Activated T-helper 9 cell treated with anti-CD3 and anti-CD28 coated beads, Interleukin-2, amount 50 U/mL, for 16 hours (primary cell): ENCODE measurements around the gene CYFIP2.

ENCODE experiments used
- DNase-seq: peaks from one replicate; pipeline ENCODE4 v3.0.0-alpha.2; 2020; ENCODE audit warnings: low read depth

The CYFIP2 gene

DNA sequence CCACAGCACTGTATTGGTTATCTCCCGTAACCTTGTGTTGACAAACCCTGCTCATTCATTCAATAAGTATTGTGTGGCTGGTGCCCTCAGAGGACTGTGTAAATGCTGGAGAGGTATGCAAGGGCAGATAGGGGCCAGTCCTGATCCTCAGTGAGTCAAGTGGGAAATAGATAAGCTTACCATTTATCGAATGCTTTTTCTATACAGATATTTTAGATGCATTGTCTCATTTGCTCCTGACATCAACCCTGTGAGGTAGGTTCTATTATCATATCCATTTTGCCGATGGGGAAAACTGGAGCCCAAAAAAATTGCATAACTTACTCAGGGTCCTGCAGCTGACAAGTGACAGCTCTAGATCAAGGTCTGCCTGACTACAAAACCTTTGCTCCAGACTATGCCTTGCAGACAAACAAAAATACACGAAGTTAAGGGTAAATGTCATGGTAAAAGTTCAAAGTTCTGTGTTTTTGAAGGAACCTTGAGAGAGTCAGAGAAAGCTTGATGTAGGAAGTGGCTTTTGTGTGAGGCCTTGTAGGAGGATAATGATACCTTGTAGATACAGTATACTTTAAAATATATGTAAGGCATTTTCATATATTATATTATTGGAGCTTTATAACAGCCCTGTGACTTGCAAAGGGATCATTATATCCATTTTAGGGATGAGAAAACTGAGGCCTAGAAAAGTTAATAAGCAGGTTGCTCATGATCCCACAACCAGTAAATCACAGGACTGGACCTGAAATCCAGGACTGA is 22.7 kb downstream of the CYFIP2 start:
- DNase-seq = no peak

DNA sequence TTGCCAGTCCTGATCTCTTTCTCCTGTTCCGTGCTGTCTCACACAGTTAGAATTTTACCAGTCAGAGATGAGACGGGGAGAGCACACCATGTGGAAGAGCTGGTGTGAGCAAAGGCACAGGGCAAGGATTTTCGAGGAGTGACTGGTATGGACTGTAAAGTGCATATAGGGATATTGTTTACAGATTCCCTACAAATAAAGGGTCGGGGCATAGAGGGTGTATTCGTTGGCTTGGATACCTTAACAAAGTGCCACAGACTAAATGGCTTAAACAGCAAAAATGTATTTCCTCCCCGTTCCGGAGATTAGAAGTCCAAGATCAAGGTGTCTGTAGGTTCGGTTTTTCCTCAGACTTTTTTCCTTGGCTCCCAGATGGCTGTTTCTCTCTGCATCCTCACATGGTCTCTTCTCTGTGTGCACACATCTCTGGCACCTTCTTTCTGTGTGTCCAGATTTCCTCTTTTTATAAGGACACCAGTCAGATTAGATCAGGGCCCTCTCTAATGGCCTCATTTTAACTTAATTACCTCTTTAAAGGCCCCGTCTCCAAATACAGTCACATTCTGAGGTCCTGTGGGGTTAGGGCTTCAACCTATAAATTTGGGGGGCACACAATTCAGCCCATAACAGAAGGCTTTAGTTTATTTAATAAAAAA is 23.4 kb downstream of the CYFIP2 start:
- no peak for DNase-seq

DNA sequence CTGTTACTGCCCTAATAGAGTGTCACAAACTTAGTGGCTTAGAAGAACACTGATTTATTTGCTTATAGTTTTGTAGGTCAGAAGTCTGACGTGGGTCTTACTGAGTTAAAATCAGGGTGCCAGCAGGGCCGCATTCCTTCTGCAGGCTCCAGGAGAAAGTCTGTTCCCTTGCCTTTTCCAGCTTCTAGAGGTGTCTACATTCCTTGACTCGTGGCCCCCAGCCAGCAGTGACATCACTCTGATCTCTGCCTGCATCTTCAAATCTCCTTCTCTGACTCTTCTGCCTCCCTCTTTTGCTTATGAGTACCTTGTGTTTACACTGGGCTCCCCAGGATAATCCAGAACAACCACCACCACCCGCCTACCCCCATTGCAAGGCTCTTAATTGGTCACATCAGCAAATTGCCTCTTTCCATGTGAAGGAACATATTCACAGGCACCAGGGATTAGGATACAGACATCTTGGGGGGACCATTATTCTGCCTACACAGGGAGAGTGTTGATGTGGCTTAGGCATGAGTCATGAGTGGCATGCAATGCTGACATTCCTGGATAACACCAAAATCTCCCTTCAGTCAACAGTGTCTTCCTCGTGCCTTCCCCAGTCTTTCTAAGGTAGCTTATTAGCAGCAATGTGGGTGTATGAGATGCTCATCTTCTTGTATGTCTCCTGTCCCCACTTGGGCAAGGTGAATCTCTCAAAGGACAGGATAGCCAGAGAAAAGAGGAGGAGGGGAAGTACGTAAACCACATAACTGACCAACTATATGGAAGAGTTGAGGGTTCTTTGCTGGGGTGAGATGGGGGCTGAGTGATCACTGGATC is 24.4 kb downstream of the CYFIP2 start:
- no peak for DNase-seq

DNA sequence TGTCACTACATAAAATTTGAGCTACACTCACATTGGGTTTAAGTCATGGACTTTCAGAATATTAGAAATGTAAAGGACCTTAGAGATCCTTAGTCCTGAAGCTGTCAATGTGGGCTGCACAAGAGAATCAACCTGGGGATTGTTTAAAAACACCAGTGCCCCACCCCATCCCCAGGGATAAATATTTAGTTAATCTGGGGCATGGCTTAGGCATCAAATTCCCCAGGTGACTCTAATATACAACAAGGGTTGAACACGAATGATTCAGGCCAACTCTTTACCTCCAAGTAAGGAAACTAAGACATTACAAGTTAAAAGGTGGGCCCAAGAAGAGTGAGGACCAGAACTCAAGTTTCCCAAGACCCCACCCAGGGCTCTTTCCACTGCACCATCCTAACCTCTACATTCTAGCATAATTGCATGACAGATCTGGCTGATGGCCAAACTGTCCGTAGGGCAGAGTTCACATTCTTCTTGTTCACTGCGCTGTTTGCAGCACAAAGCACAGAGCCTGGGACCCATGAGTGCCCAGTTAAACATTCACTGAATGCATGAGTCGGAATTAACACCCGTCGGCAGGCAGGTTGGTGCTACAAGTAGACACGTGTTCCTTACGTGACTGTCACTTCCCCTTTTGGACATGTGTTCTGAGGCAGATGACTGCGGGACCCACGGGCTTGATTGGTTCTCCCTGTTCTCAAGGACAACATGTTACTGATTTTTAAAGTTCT is 25.2 kb downstream of the CYFIP2 start:
- no peak for DNase-seq

DNA sequence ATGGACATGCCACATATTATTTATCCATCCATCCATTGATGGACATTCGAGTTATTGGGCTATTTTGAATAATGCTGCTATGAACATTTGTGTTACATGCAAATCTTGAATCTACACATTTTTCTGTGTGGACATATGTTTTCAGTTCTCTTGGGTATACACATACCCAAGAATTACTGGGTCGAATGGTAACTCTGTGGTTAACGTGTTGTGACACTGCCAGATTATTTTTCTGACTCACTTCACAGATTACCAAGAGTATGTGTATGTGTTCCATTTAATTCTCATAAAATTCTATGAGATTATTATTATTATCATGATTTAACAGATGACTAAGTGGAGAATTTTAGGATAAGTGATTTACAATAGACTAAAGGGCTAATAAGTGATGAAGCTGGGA is 26.7 kb downstream of the CYFIP2 start:
- no peak for DNase-seq

DNA sequence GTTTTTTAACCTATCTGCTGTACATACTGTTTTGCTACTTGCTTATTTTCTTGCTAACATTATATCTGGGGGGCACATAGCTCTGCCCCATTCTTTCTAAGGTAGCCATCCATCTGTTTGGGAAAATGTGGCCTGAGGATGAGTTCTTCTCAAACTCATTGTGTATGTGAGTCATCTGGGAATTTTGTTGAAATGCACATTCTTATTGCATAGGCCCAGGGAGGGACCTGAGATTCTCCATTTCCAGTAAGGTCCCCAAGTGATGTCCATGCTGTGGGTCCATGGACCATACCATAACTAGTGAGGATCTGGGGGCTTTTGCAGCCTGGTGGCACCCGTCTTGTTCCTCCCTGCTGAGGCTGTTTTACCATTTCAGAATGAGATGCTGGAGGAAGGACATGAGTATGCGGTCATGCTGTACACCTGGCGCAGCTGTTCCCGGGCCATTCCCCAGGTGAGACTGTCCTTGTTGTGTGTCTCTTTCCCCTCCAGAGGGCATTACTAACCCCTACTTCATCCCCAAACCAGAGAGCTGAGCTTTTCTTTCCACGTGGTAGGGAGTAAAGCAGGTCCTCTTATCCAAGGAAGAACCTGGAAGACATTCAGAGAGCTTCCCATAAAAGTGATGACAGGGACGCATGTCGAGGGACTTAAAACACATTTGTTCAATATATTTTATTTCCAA is 28.6 kb downstream of the CYFIP2 start:
- DNase-seq = no peak

DNA sequence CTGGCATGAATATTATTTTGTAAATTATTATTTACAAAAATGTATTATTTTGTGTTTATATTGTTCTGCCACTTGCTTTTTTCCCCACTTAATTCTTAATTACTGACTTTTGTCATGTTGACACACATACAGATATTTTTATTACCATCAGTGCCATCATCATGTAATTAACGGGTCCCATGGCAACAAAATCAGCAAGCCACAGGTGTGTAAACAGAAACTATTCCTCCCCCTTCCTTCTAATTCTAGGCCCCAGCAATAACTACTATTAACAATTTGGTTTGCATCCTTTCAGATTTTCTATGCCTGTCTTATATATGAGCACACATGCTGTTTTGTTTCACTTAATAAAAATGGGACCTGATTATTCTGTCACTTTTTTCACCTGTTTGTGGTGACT is 29.3 kb downstream of the CYFIP2 start:
- no peak for DNase-seq

DNA sequence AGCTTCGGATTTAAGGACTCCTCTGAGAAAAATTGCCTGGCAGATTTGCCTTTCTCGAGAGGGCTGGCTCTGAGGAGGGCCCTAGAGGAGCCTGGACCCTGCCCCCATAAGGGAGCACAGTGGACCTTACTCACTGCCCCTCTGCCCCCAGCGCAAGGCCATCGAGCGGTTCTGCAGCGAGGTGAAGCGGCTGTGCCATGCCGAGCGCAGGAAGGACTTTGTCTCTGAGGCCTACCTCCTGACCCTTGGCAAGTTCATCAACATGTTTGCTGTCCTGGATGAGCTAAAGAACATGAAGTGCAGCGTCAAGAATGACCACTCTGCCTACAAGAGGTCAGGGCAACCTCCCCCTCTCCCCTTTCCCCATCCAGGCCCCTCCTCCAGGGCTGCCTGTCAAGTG is 34.6 kb downstream of the CYFIP2 start:
- DNase-seq = no peak

DNA sequence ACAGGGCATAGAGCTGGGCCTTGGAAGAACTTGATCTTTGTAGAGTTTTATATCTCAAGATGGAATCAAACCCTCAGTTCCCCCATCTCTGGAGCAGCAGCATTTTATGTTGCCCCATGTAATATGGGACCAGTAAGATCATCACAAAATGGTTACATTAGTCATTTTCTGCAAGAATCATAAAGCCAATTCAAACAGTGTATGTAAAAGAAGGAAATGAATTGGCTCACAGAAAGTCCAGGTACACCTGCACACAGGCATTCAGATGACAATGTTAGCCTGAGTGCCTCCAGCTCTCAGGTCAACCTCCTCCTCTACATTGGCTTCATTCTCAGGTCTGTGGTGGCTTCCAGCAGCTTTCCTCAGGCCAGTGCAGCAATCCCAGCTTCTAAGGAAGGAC is 35.1 kb downstream of the CYFIP2 start:
- no peak for DNase-seq

DNA sequence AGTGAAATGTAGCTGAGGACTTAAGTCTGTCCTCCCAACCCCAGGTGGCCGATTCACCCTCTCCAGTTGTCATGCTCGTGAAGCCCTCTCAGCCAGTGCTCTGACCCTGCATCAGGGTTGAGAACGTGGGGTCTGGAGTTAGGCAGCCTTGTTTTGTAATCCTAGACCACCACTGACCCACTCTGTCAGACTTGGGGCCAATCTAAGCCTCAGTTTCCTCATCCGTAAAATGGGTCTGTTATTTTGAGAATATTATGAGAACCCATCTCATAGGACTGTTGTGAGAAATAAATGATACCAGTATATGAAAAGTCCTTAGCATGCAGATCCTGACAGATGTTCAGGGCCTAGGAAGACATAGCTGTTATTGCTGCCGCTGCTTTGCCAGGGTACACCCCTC is 37.1 kb downstream of the CYFIP2 start:
- DNase-seq = no peak

DNA sequence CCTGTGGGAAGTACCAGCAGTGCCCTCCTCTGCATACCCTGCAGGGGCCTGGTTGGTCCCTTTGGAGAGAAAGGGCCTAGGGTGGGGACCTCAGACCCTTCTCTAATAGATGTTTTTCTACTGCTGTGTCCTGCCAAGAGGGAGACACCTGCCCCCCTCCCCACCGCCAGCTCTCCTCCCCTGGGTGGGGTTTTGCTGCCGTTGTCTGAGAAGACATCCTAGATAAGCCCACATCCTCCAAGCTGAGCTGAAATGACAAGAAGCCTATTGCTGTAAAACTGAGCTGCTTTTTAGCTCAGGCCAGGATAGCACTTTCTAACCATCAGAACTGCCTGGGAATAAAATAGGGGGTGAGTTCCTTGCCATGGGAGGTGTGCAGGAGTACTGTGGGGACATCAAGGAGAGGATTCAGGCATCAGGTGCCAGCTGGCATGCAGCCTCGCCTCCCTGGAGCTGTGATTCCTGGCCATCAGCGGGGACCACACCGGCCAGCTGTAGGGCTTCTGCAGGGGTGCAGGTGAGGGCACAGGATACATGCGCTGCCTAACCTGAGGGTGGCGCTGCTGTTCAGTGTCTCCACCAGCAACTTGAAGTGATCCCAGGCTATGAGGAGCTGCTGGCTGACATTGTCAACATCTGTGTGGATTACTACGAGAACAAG is 37.9 kb downstream of the CYFIP2 start:
- DNase-seq = no peak

DNA sequence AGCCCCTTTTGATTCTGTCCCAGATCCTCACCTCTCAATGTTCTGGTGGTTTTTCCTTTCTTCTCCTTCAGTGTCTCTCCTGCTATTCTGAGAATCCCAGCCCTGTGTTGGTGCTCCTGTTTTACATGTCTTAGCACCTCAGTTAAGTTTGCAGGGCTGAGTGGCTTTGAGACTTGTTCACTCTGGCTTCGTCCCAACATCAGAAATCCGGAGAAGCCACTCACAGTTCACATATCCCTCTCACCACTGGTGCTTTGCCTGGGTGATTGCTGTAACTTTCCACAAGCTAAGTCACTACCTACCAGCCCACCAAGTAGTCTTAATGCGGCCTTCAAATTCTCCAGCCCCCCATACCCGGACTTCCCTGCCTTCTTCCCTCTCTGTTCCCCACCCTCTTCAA is 40.2 kb downstream of the CYFIP2 start:
- DNase-seq = no peak

DNA sequence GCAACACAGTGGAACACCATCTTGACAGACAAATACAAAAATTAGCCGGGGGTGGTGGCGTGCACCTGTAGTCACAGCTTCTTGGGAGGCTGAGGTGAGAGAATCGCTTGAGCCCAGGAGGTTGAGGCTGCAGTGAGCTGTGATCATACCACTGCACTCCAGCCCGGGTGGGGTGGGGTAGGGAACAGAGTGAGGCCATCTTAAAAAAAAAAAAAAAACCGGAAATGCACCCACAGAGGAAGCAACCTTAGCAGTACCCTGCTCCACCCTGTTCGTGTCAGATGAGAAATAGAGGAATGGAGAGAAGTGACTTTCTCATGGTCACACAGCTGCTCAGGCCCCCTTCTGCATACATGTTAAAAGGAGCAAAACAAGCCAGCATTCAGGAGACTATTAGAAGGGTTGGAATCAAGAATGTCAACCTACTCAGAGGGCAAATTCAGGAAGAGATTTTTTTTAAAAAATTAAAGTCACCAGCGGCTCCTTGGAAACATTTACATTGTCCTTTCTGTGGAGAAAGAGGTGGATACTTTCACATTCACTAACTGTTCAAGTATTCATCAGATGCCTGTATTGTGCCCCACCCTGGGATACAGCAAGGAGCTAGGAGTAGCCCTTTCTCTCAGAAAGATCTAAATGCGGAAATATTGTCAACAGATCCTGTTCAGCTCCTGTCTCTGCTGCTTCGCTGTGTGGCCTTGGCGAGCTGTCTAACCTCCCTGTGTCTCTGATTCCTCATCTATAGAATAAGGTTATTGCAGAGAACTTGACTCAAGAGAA is 41.0 kb downstream of the CYFIP2 start:
- DNase-seq = no peak

DNA sequence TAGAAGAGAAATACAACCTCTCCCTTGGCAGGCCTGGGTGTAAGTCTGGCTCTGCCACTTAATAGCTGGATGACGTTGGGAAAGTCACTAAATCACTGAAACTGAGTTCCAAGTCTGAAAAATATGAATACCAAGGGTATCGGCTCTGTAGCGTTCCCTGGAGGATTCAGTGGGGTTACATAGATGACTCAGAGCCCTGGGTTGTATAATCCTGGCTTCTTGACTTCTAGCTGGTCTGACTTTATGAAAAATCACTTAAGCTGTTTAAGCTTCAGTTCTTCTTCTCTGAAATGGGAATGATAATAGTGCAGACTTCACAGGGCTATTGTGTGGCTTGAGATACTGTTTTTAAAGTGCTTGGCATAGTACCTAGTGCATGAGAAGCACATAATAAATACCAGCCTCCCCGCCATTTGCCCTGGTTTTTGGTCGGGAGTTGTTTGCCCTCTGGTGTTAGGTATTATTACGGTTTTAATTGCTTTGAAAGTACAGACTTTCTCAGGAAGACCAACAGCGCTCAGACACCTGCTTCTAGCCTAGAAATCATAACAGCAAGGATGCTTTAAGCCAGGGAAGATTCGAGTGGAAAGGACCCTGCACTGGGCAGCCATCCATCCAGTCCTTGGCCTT is 43.0 kb downstream of the CYFIP2 start:
- DNase-seq = no peak

DNA sequence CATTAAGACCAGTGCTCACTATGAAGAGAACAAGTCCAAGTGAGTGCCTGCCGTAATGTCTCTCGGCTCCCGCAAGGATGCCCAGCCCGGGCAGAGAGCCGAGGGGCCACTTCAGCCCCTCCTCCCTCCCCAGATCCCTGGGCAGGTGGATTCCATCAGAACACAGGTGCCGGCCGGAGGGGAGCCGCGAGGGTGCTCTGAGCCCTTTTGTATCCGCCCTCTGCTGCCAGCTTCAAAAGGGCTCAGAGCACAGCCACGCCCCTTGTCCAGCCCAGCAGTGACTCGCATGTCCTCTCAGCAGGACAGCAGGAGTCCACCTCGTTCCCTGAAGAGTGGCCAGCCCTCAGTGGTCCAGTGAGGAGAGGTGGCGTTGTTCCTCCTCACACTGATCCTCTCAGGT is 43.9 kb downstream of the CYFIP2 start:
- DNase-seq = no peak

DNA sequence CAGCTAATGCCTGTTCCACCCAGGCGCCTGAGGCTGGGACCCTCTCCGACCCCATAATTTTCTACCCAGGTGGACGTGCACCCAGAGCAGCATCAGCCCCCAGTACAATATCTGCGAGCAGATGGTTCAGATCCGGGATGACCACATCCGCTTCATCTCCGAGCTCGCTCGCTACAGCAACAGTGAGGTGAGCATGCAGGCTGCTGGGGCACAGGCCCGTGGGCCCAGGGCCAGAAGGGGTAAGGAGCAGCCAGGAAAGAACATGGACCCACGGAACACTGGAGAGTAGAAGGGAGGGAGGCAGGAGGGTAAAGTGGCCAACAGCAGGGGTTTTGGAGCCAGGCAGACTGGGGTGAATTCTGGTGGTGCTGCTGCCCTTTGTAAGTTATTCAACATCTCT is 45.7 kb downstream of the CYFIP2 start:
- no peak for DNase-seq

DNA sequence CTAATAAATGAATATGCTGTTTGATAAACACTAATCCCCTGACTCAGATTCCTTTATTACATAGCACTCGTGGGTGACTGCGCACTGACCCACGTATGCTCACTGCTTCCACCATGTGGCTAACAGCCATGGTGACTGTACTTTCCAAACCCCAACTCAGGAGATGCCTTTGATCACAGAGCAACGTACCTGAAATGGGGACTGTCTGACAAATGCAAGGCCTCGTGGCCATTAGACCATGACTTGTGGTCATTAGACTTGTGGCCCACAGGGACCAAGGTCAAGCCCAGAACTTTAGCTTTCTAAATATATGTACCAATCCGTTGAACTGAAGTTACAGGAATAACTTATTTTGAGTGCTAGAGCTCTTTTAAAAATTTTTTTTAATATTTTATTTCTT is 46.6 kb downstream of the CYFIP2 start:
- peak; percentile 46 for DNase-seq

DNA sequence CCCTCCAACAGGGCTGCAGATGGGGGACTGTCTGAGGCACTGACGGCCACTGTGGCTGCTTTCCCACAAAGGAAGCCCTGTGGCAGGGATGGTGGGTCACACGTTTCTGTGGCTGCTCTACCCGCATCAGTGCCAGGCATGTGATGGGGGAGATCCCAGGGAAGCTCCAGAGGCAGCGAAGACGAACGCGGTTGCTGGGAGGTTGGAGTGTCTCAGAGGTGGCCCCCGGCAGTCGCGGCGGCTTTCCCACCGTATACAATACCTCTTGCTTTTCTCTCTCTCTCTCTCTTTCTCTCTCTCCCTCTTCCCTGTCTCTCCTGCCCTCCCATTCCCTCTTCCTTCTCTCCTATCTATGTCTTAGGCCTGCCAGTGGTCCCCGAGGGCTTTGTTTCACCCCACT is 56.7 kb downstream of the CYFIP2 start:
- DNase-seq = no peak

DNA sequence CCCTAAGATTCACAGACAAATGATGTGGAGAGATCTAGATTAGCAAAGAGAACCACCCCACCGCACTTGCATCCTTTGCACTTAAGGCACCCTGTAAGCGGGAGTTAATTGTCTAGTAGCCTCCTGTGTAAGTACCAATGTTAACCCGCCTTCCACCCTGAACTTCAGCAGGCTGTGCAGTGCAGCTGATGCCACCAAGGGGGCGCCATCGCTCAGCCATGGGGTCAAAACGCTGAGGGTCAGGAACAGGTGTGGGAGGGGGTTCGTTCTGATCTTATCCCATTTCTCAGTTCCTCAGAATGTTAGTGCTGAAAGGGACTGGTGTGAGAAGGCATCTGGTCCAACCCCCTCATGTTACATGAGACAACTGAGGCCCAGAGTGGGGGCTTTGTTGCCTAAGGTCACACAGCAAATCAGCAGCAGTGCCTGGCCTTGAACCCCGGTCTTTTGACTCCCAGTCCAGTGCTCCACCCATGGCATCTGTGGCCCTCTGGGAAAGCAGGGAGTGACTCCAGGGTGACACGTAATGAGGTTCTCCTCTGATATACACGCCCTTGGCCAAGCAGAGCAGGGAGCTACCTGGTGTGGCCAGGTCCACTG is 57.3 kb downstream of the CYFIP2 start:
- DNase-seq = no peak

DNA sequence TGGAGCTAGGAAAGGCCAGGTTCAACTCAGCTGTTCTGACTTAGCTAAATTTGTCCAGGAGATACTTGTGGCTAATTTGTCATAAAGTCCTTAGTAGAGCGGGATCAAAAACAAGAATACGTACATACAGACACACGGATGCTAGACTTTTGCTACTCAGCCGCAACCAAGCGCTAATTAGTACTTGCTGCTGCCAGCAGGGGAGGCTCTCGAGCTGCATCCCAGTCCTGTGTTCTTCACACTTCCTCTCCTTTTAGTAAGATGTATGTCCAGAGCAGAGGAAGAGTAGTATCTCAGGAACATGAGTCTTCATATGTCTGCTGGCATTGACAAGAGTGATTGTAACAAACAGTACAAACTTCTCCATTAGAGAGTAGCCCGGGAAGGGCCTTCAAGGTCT is 58.3 kb downstream of the CYFIP2 start:
- no peak for DNase-seq
